ENCODE measurements around the gene ELP4. TPM values are rescaled to one million over a fixed set of nuclear protein-coding genes. Genes with fewer than 3 reads are reported as not detected.

The ELP4 gene
- total RNA-seq, 1 donor from 2014 or later, result 19.5 TPM

- H3K4me1 Mint-ChIP-seq, result peaks cover 35% of the 10 kb centered on the region
- no peak overlapping the region for H3K27ac Mint-ChIP-seq
- no peaks in the 10 kb centered on the region for H3K9me3 Mint-ChIP-seq
- TF ChIP-seq CTCF (IDR thresholded peaks at IDR 0.05; ENCODE audit: unreplicated experiment), result no peak
- H3K36me3 Mint-ChIP-seq, result no peaks in the 10 kb centered on the region
- no peak for DNase-seq (ENCODE audit: low spot score in 2 of 2, unreplicated experiment in 2 of 2)
- peak overlapping the region; percentile 28 for H3K4me3 Mint-ChIP-seq
- H3K27me3 Mint-ChIP-seq (ENCODE audit: low read depth), result peaks cover 95% of the 10 kb centered on the region
Measured at GRCh38 chr11:31808721-31809540, 299.4 kb downstream of the ELP4 start.

GRCh38 chr11:31809541-31809856, 299.9 kb downstream of the ELP4 start:
- DNase-seq (ENCODE audit: low spot score in 2 of 2, unreplicated experiment in 2 of 2), result no peak
- Mint-ChIP-seq H3K4me1 (peaks cover 29% of the 10 kb centered on the region), H3K36me3 (no peaks in the 10 kb centered on the region), H3K9me3 (no peaks in the 10 kb centered on the region), H3K4me3 (peak overlapping the region; percentile 28), H3K27me3 (ENCODE audit: low read depth) (peaks cover 94% of the 10 kb centered on the region), H3K27ac (no peak overlapping the region)
- TF ChIP-seq CTCF (IDR thresholded peaks at IDR 0.05; ENCODE audit: unreplicated experiment), result no peak

- H3K9me3 Mint-ChIP-seq, result no peaks in the 10 kb centered on the region
- no peaks in the 10 kb centered on the region for H3K36me3 Mint-ChIP-seq
- peak in 1 of 2 experiments; percentile 69 for DNase-seq (ENCODE audit: low spot score in 2 of 2, unreplicated experiment in 2 of 2)
- H3K27me3 Mint-ChIP-seq (ENCODE audit: low read depth), result peaks cover 95% of the 10 kb centered on the region
- H3K4me3 Mint-ChIP-seq, result peak overlapping the region; percentile 28
- H3K27ac Mint-ChIP-seq, result no peak overlapping the region
- no peak for TF ChIP-seq CTCF (IDR thresholded peaks at IDR 0.05; ENCODE audit: unreplicated experiment)
- H3K4me1 Mint-ChIP-seq, result peaks cover 25% of the 10 kb centered on the region
Measured at GRCh38 chr11:31809857-31810778, 300.6 kb downstream of the ELP4 start.

- TF ChIP-seq CTCF (IDR thresholded peaks at IDR 0.05; ENCODE audit: unreplicated experiment), result no peak
- Mint-ChIP-seq H3K4me1 (peaks cover 26% of the 10 kb centered on the region), H3K27ac (no peak within 1 kb of the TSS), H3K9me3 (no peaks in the 10 kb centered on the region), H3K27me3 (ENCODE audit: low read depth) (peaks cover 95% of the 10 kb centered on the region), H3K36me3 (no peaks in the 10 kb centered on the region), H3K4me3 (peak within 1 kb of the TSS; percentile 48)
- DNase-seq (ENCODE audit: low spot score in 2 of 2, unreplicated experiment in 2 of 2), result peak in 1 of 2 experiments; percentile 61
Measured at GRCh38 chr11:31810779-31811647, 301.4 kb downstream of the ELP4 start, which contains the start of gene PAX6. TSS of gene PAX6 (minus strand) at chr11:31811322. CDS start at chr11:31806411, 4,911 bp downstream.
